GM13977 (cell line): ENCODE data around the gene HPS5.
A peak's percentile ranks its signal among the peaks of the same experiment; 100 is the strongest.
"Not testable (repeated sequence)": the region's sequence is repeated elsewhere in the genome, so short reads cannot be mapped to it uniquely, and the experiment has no call there.

ENCODE experiments used
- DNase-seq: peaks from one replicate; pipeline ENCODE4 v3.0.0; 2012; ENCODE audit warnings: low spot score
- CTCF ChIP-seq: IDR thresholded peaks from 2 replicates; pipeline ENCODE4 v1.5.1; 2012; ENCODE audit warnings: mild to moderate bottlenecking, control low read depth; ENCODE audit not compliant: insufficient read depth; ENCODE audit errors: extremely low read depth, missing control alignments
- in situ Hi-C: fragments of 300-500 bp; cut with MboI; formaldehyde crosslinking; loops from one replicate; pipeline ENCODE4 v1.12.0; 2022; ENCODE audit warnings: low sequenced_read_pairs, low pct_unique_long_range_greater_than_20kb, mixed read lengths, inconsistent platforms; ENCODE audit not compliant: unreplicated experiment

The HPS5 gene

DNA sequence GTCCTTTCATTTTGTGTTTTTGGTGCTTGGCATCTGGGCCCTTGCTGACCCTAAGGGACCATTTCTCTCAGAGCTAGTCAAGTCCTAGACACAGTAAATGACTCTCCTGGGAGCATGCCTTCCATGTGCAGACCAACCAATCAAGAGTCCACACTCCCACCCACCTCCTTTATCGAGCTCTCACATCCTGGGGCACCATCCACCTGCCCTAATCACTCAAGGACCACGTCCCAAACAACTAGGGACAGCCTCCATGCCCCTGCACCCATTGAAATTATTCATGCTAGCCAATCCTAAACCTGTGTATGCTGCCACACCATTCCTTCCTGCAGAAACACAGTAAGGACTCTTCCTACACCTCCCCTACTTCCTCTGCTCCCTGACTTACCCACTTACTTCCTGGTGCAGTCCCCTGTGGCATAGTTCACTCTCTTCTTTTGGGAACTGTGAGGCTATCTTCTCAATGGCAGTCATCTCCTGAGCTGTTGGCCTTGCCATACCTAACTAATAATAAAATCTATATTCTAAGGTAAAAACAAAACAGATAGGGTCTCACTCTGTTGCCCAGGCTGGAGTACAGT, 67.1 kb downstream of the HPS5 start:
- TF ChIP-seq CTCF = no peak
- in situ Hi-C loops = no loop called here
- DNase-seq = no peak

GRCh38 chr11:18253778-18254338, 68.1 kb downstream of the HPS5 start:
- no peak for TF ChIP-seq CTCF
- in situ Hi-C loops = no loop called here
- DNase-seq = no peak

GRCh38 chr11:18253233-18253632, 68.7 kb downstream of the HPS5 start:
- TF ChIP-seq CTCF = no peak
- no peak for DNase-seq
- in situ Hi-C loops = no loop called here

DNA sequence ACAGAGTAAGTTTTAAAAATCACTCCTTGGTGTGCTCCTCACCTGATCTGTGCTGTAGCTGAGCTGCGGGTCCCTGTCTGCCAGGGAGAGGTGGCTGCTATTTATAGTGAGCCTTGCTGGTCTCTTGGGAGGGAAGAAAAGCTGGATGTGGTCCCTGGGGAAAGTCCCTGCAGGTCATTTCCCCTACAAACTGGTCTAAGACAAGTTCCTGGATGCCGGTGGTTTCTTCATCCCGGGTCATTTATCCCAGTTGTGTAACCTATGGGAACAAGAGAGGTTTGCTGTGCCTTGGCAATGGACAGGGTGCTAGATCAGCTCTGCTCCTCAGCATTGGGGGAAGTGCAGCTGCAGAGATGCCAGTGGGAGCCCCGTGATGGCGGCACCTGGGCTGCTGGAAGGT, 73.4 kb downstream of the HPS5 start, which contains the start of gene SAA2:
TSS of gene SAA2 (minus strand) at position 108 of the 400 bp plus-strand sequence. CDS start 657 bp downstream, outside the sequence.
- TF ChIP-seq CTCF = no peak
- no peak for DNase-seq
- in situ Hi-C loops = no loop called here

DNA sequence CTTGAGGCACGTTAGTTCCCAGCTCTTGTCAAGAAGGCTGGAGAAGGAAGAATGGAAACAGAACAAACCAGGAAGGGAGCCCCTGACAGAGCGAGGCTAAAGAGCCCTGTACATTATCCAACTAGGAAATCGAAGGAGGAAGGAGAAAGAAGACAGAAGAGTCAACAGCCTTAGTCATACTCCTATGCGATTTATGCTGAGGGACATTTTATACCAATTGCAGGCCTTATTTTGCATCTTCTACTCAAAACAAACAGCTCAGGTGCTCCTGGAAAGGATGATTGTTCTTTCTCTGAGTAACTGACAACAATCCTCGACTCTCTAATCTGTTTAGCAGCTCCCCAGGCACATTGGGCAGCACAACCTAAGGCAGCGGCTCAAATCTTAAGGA, 74.8 kb downstream of the HPS5 start:
- in situ Hi-C loops, DNase-seq: not testable (repeated sequence)

- peak; percentile 65 for DNase-seq
- TF ChIP-seq CTCF = peak; percentile 19
- in situ Hi-C loops = not testable (repeated sequence)
Observed at GRCh38 chr11:18246379-18247190, 75.4 kb downstream of the HPS5 start.

GRCh38 chr11:18245396-18245795, 76.5 kb downstream of the HPS5 start:
- DNase-seq = no peak
- in situ Hi-C loops = no loop called here
- TF ChIP-seq CTCF = no peak
